ENCODE measurements around the gene CYFIP2. TPM values are rescaled to one million over a fixed set of nuclear protein-coding genes. Genes with fewer than 3 reads are reported as not detected.

The CYFIP2 gene
- total RNA-seq, 1 experiment from 2014 or later: 74.7 TPM

- DNase-seq: peak; percentile 46
- H3K36me3 Mint-ChIP-seq (ENCODE audit: insufficient read depth in 1 of 3, low read depth in 3 of 3): peaks cover 0 to 18% (median 5%) of the 10 kb centered on the region in 3 experiments; a peak in 4 of 7 replicates
- WGBS (ENCODE audit: extremely low coverage, insufficient read length, low lambda C conversion rate): no CpG with 5 or more reads among the region's 5 CpGs
Observed at GRCh38 chr5:157354800-157355199, 88.9 kb downstream of the CYFIP2 start.

More at GRCh38 chr5:157354800-157355199, 88.9 kb downstream of the CYFIP2 start:
- Histone ChIP-seq H2BK15ac (ENCODE audit: low read depth, low read length) (no peak overlapping the region), H3K9me3 (ENCODE audit: control insufficient read depth, low read depth, low read length) (no peaks in the 10 kb centered on the region), H3K4me2 (ENCODE audit: insufficient read depth, insufficient read length, low read length) (no peak overlapping the region), H4K91ac (ENCODE audit: insufficient read length, low read depth, low read length) (no peak overlapping the region), H2AK5ac (ENCODE audit: insufficient read length, low read length) (no peak overlapping the region), H3K4me1 (ENCODE audit: insufficient read depth, low read length) (no peaks in the 10 kb centered on the region), H3K56ac (ENCODE audit: insufficient read length, low read depth, low read length) (no peak overlapping the region), H4K20me1 (ENCODE audit: control insufficient read depth, insufficient read depth, insufficient read length) (no peaks in the 10 kb centered on the region), H2BK20ac (ENCODE audit: low read depth, low read length, poor library complexity, severe bottlenecking) (no peak overlapping the region), H2BK120ac (ENCODE audit: low read depth, low read length, poor library complexity, severe bottlenecking) (no peak overlapping the region), H2BK5ac (ENCODE audit: insufficient read length, low read length) (no peak overlapping the region), H3K23me2 (ENCODE audit: insufficient read length, low read depth, low read length, poor library complexity, severe bottlenecking) (no peaks in the 10 kb centered on the region), H2AFZ (ENCODE audit: low read length) (no peak overlapping the region), H3K18ac (ENCODE audit: insufficient read length, low read depth, low read length) (no peak overlapping the region), H4K8ac (replicated peaks; ENCODE audit: insufficient read length, low read depth, low read length) (no peak overlapping the region), H3T11ph (ENCODE audit: low read length) (no peak overlapping the region), H3K9ac (ENCODE audit: extremely low read depth, insufficient read length, low read length) (no peak overlapping the region), H3K27me3 (ENCODE audit: insufficient read depth, low read length) (no peaks in the 10 kb centered on the region), H3K23ac (ENCODE audit: insufficient read length, low read depth, low read length) (no peak overlapping the region), H4K5ac (ENCODE audit: insufficient read length, low read depth, low read length) (no peak overlapping the region), H3K79me2 (ENCODE audit: insufficient read depth, low read length) (no peaks in the 10 kb centered on the region), H3K4ac (ENCODE audit: low read depth, low read length) (no peak overlapping the region), H3K27ac (ENCODE audit: insufficient read length, low read depth, low read length) (no peak overlapping the region), H3K79me1 (ENCODE audit: insufficient read depth, low read depth, low read length, poor library complexity, severe bottlenecking) (no peaks in the 10 kb centered on the region), H3K14ac (ENCODE audit: insufficient read depth, low read length) (no peak overlapping the region), H2BK12ac (ENCODE audit: insufficient read length, low read depth, low read length) (no peak overlapping the region)
- peak; percentile 80 for TF ChIP-seq CTCF (conservative IDR thresholded peaks at IDR 0.05)
- H3K9me3 Mint-ChIP-seq: no peaks in the 10 kb centered on the region; a peak in 1 of 5 replicates
- H3K27ac Mint-ChIP-seq: no peak overlapping the region
- H3K4me1 Mint-ChIP-seq: peaks cover 4 to 6% of the 10 kb centered on the region in 2 experiments
- no peak overlapping the region for H3K4me3 Mint-ChIP-seq
- no peaks in the 10 kb centered on the region for H3K27me3 Mint-ChIP-seq (ENCODE audit: low read depth)
